K562 treated with DMSO at 1 percent for 48 hours (cell line): ENCODE measurements around the gene KCNN1. TPM values are rescaled to one million over a fixed set of nuclear protein-coding genes. Genes with fewer than 3 reads are reported as not detected.

Experiments
- total RNA-seq: library from RNA; unstranded; fragments of 300-600 nt; gene quantifications from 2 replicates; pipeline ENCODE4 v1.2.3, GENCODE V29; 2022; ENCODE audit warnings: low replicate concordance; ENCODE audit errors: extremely low read depth

Gene KCNN1
- not detected in 2 replicates for total RNA-seq

DNA sequence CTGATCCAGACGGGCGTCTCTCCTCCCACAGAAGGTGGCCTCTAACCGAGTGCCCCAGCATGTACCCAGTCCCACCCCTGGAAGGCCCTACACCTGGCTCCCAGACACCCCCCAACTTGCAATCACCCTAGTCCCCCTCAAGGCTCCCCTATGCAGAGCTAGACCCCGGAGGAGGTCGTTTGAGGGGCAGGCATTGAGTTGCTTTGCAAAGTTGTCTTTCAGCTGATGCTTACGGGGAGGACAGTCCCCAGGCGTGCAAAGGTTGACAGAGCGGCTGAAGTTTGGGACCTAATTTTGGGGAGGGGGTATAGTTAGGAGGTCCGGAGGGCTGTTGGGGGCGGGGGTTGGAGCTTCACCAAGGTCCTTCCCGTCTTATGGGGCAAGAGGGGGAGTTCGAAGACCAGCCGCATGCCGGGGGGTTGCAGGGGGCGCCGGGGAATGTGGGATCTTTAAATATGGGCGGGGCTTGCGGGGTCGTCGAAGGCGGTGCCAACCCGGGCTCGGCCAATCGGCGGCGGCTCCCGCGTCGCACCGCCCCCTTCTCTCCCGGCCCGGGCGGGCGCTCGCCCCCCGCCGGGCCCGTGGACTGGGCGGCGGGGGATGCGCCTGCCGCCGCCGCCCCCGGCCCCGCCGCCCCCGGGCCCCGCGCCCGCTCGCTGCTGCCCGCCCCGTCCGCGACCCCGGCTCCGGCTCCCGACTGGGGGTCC is at the start of gene KCNN1:
TSS of gene KCNN1 (plus strand) at position 558 of the 707 bp plus-strand sequence. CDS start 6,782 bp downstream, outside the sequence.

DNA sequence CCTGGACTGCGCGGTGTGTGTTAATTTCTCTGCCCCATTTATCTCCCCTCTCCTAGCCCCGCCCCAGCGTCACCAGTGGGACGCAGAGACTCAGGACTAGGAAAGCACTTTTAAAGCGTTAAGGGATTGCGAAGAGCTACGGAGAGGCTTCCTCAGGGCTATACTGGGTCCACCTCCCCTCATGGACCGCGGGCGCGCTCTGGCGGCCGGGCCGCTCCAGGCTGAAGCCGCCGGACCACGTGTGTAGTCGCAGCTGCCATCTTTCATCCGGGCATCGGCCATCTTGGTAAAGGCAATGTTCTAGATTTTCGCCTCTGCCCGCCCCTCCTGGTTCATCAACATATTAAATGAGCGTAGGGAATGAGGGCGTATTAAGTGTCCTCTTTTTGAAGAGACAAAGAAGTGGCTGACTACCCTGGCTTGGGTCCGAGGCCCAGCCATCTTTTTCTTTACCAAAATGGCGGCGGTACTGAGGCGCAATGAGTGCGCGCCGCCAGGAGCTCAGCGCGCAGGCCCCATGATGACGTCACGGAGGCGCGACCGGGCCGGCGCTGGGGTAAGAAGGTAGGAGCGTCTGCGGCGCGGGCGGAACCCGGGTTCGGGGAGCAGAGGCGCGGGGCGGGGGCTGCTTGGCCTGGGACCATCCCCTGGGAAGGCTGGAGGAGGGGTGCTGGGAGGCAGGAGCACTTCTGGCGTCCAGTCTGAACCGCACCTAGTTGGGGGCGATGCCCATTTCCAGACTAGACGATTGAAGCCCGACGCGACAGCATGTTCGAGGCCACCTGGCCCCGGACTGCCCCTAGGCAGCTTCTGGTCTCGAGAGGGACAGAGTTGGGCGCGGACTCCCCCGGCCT is 34.2 kb upstream of the KCNN1 start, which contains the start of gene CCDC124:
TSS of gene CCDC124 (plus strand) at position 531 of the 854 bp plus-strand sequence. CDS start 3,406 bp downstream, outside the sequence.

GRCh38 chr19:18007917-18008673 is 41.2 kb downstream of the KCNN1 start, which contains the start of gene ARRDC2:
Gene ARRDC2 (plus strand): TSS chr19:18008170. CDS start chr19:18008311, 141 bp downstream.

Other genes starting within 250 kb of the KCNN1 start
- gene MAP1S, start 247.6 kb upstream of the KCNN1 start, total RNA-seq = 108 TPM in 1 of 2 replicates, not detected in the other
- not detected in 2 replicates for gene FCHO1, start 215.6 kb upstream of the KCNN1 start, total RNA-seq
- not detected in 2 replicates for gene B3GNT3, start 172.0 kb upstream of the KCNN1 start, total RNA-seq
- gene INSL3, start 145.6 kb upstream of the KCNN1 start, total RNA-seq = not detected in 2 replicates
- gene JAK3, start 119.1 kb upstream of the KCNN1 start, total RNA-seq = not detected in 2 replicates
- 3,210 TPM in 1 of 2 replicates, not detected in the other for gene RPL18A, start 107.2 kb upstream of the KCNN1 start, total RNA-seq
- gene SLC5A5, start 95.2 kb upstream of the KCNN1 start, total RNA-seq = not detected in 2 replicates
- not detected in 2 replicates for gene CCDC124, start 34.1 kb upstream of the KCNN1 start, total RNA-seq
- not detected in 2 replicates for gene ARRDC2, start 41.1 kb downstream of the KCNN1 start, total RNA-seq
- not detected in 2 replicates for gene IL12RB1, start 119.8 kb downstream of the KCNN1 start, total RNA-seq
- gene MAST3, start 130.7 kb downstream of the KCNN1 start, total RNA-seq = not detected in 2 replicates
- not detected in 2 replicates for gene PIK3R2, start 186.1 kb downstream of the KCNN1 start, total RNA-seq
- not detected in 2 replicates for gene IFI30, start 206.7 kb downstream of the KCNN1 start, total RNA-seq
- gene MPV17L2, start 226.1 kb downstream of the KCNN1 start, total RNA-seq = not detected in 2 replicates
- not detected in 2 replicates for gene RAB3A, start 236.9 kb downstream of the KCNN1 start, total RNA-seq